Transverse colon (tissue), 4 donors: ENCODE data around the gene FANCE.

Experiments used
- CTCF ChIP-seq, 5 experiments: fragments of 200-600 bp in 3 of 5; fragments of 450-650 bp in 2 of 5; sonication (generic) in 3 of 5; IDR thresholded peaks; 1 replicate in 2 of 5; 2 replicates in 3 of 5; pipeline ENCODE4 v1.5.1; 2016 to 2017; ENCODE audit warnings: antibody characterized with exemption in 5 of 5, inconsistent platforms in 3 of 5, mild to moderate bottlenecking in 2 of 5, moderate library complexity in 1 of 5
- EP300 ChIP-seq: sonication (generic); formaldehyde crosslinking; IDR thresholded peaks from one replicate; pipeline ENCODE4 v1.6.1; 2017; ENCODE audit warnings: antibody characterized with exemption, low read depth
- POLR2A ChIP-seq: fragments of 450-650 bp; IDR thresholded peaks from one replicate; pipeline ENCODE4 v1.6.1; 2016; ENCODE audit warnings: antibody characterized with exemption, mild to moderate bottlenecking, moderate library complexity
- POLR2AphosphoS5 ChIP-seq, 3 donors: sonication (generic); formaldehyde crosslinking; IDR thresholded peaks; one replicate each; pipeline ENCODE4 v1.6.1; 2016; ENCODE audit warnings: antibody characterized with exemption in 3 of 3

- no peak for TF ChIP-seq CTCF (IDR thresholded peaks at IDR 0.05)
- TF ChIP-seq EP300: no peak
- TF ChIP-seq POLR2A: no peak
- no peak for TF ChIP-seq POLR2AphosphoS5 (IDR thresholded peaks at IDR 0.05)
These were observed 56.4 kb downstream of the FANCE start for GRCh38 chr6:35508542-35508941.
